Measurements from ENCODE around the gene PDZD2.

Gene PDZD2

DNA sequence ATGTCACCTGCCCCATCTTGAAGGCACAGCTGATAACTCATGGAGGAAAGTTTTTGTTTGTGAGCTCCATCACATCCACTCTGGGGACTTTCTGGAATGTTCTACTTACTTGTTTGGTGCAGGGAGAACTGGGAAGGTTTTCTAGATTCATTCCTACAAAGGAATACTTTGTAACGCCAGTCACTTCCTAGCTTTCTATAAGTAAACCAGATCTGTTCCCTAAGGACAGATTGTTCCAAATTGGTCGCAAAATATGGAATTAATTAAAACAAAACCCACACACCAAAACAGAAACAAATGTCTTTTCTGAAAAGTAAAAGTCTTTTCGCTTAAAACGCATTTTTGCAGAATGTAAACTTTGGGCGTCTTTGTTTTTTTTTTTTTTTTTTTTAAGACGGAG lies 167.6 kb downstream of the PDZD2 start:
- no peak overlapping the region for H3K4me3 ChIP-seq (ENCODE audit: low read depth, low read length)
- no peak for DNase-seq (ENCODE audit: low read depth)
- TF ChIP-seq, protein P1, sequence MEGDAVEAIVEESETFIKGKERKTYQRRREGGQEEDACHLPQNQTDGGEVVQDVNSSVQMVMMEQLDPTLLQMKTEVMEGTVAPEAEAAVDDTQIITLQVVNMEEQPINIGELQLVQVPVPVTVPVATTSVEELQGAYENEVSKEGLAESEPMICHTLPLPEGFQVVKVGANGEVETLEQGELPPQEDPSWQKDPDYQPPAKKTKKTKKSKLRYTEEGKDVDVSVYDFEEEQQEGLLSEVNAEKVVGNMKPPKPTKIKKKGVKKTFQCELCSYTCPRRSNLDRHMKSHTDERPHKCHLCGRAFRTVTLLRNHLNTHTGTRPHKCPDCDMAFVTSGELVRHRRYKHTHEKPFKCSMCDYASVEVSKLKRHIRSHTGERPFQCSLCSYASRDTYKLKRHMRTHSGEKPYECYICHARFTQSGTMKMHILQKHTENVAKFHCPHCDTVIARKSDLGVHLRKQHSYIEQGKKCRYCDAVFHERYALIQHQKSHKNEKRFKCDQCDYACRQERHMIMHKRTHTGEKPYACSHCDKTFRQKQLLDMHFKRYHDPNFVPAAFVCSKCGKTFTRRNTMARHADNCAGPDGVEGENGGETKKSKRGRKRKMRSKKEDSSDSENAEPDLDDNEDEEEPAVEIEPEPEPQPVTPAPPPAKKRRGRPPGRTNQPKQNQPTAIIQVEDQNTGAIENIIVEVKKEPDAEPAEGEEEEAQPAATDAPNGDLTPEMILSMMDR (IDR thresholded peaks at IDR 0.05; ENCODE audit: control insufficient read depth, extremely low read depth, insufficient read depth) = no peak

DNA sequence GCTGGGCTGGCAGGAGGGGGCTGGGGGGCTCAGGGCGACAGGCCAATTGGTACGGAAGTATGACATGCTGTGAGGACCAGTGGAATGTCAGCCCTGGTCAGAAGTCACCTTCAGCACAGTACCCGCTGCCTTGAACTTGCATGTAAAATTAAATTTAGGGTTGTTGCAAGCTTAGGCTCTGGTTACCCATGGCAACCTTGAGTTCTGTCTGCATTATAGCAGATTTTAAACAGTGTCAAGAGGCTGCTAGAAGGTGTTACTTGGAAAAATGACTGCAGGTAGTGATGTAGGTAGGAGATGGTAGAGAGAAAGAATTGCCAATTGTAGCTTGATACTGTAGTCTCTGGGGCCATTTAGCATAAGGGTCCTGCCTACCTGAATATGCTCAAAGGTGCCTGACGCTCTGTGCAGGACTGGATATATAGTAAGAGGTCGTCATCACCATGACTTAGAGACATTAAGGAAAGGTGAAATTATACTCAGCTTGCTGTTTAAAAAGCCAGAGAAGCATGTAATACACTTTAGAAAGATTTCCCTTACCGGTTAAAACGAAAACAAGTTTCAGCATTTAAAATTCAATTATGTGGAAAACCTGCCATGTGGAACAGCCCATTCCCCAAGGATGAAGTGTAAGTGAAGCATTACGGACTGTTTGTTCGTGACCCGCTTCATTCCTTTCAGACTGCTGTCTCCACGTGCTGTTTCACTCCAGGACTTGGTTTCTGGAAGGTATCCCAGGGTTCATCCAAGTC lies 169.0 kb downstream of the PDZD2 start:
- no peak for DNase-seq (ENCODE audit: low read depth)
- no peak overlapping the region for H3K4me3 ChIP-seq (ENCODE audit: low read depth, low read length)
- TF ChIP-seq, protein P1 (IDR thresholded peaks at IDR 0.05; ENCODE audit: control insufficient read depth, extremely low read depth, insufficient read depth) = no peak

DNA sequence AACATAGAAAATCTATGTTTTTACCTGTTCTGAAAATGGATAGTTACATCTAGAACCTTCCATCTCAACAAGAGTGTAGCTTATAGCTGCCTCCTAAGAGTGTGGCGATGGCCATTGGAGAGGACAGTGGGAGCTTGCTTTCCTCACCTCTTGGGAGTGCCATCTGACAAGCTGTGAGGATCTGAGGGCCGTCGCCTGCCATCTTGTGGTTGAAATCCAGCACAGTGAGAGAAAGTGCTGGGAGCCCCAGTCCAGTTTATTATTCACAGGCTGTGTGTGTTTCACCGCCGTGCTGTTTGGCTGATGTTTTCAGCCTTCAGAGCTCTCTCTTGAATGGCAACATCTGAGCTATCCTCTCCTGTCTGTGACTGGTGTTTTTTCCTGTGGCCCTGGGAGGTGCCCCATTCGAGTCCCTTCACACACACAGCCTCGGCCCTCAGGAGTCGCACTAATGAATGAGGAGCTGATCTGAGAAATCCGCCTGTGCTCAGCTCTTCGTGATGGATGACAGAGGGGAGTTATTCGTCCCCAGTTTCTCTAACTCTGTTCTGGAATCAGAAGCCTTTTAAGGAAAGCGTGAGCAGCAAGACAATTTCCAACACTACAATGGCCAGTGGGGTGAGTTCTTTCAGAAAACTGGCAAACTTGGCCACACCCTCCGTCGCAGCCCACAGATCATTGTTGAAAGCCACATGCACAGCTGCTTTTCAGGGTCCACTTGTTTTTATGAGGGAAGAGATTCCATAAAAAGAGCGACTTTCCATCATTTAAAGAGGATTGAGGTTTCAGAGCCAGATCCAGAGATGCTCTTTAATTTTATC lies 170.3 kb downstream of the PDZD2 start:
- peak; percentile 50 for DNase-seq (ENCODE audit: low read depth)
- TF ChIP-seq, protein P1 (IDR thresholded peaks at IDR 0.05; ENCODE audit: control insufficient read depth, extremely low read depth, insufficient read depth) = peak; percentile 91
- H3K4me3 ChIP-seq (ENCODE audit: low read depth, low read length) = no peak overlapping the region

DNA sequence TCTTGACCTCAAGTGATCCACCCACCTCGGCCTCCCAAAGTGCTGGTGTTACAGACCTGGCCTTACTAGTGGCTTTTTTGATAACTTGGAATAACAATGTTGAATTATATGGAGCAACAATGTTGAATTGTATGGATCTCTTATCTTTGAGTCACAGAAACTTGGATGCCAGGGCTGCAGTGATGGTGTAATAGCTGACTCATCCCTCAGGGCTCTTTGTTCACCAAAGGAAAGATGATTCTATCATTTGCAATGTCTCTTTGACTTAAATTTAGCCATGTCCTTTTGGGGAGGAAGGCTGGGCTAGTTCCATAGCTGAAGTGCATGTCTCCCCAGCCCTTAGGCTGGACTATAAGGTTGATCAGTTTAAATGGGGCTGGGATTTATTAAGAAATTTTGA lies 172.3 kb downstream of the PDZD2 start:
- no peak for DNase-seq (ENCODE audit: low read depth)
- no peak overlapping the region for H3K4me3 ChIP-seq (ENCODE audit: low read depth, low read length)
- TF ChIP-seq, protein P1 (IDR thresholded peaks at IDR 0.05; ENCODE audit: control insufficient read depth, extremely low read depth, insufficient read depth) = no peak

DNA sequence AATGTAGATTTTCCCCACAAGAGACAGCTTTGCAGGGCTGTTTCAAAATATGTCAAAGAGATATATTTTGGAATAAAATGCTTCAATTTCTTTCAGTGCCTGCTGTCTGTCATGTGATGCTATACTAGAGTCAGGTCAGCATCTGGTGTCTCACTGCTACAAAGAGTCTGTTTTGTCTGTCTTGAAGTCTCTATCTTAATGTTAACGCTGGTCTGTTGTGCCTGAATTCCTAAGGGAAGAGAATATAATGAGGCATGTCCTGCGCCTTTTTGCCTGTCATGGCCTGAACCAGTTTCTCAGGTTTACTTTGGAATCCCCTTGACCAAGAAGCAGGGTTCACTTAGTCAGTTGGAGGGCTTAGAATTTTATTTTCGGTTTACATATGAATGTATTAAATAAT lies 176.4 kb downstream of the PDZD2 start:
- H3K4me3 ChIP-seq (ENCODE audit: low read depth, low read length) = no peak overlapping the region
- DNase-seq (ENCODE audit: low read depth) = no peak
- TF ChIP-seq, protein P1 (IDR thresholded peaks at IDR 0.05; ENCODE audit: control insufficient read depth, extremely low read depth, insufficient read depth) = no peak

DNA sequence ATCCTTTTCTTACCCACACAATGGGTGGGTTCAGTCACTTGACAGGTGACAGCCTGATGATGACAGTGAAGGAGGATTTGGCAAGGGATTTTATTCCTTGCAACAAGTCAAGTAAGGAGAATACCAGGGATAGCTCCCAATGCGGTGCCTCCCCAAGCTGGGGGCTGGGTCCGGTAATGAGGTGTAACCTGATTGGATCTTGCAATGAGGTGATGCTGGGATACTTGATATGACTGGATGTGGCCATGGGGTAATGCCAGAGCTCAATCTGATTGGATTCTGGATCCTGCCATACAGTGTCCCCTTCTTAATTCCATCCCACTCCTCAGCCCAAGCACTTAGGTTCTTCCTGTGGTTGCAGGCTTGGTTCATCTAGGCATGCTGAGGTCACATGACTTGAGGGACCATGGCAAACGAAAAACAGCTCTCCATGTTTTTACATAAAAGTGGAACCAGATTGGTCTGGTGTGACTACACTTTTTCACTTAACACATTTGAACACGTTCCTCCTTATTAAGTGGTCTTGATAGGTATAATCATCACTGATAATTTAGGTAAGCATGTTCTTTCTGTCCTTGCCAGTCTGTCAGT lies 181.1 kb downstream of the PDZD2 start:
- DNase-seq (ENCODE audit: low read depth) = no peak
- TF ChIP-seq, protein P1 (IDR thresholded peaks at IDR 0.05; ENCODE audit: control insufficient read depth, extremely low read depth, insufficient read depth) = no peak
- no peak overlapping the region for H3K4me3 ChIP-seq (ENCODE audit: low read depth, low read length)
